Left lobe of liver (tissue), 2 donors: ENCODE measurements around the gene C11orf68. TPM values are rescaled to one million over a fixed set of nuclear protein-coding genes. Genes with fewer than 3 reads are reported as not detected.

Experiments
- ATAC-seq: fragments of 200-7000 bp; cut with Tn5 transposase; one replicate; pipeline ENCODE4 v1.9.1; 2020; ENCODE audit warnings: mild to moderate bottlenecking, moderate library complexity
- DNase-seq: peaks from one replicate; pipeline ENCODE4 v3.0.0-alpha.2; 2020; ENCODE audit warnings: low spot score
- total RNA-seq: library from RNA; stranded (reverse); gene quantifications from one replicate; pipeline ENCODE4 v1.2.1, GENCODE V29; 2021
- donor health status: DM: no; HTN: no; CAD: no; lungs with moderate emphysema.
- donor health status: DM: no; HTN: yes; CAD: no.

Gene C11orf68
- total RNA-seq, 1 donor from 2014 or later, result 13.6 TPM

DNA sequence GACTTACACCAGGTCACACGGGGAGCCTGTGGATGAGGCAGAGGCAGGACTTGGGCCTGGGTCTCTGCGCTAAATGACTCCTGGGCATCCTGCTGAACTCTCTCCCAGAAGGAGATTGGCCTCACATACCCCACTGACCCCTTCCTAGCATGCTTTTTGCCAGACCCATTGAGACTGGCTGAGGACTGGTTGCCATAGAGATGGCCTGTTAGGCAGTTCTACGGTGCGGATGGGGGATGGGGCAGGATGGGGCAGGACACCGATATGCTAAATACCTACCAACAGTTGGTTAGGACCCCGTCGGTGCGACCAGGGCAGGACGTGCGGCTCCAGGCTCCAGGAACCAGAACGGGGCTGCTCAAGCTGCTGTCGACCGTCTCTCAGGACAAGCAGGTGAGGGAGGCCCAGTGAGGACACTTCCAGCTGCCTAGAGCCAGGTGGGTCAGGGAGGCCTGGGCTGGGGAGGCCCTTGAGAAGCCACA, 26.6 kb upstream of the C11orf68 start, which contains the start of gene TSGA10IP:
Gene TSGA10IP (plus strand): TSS at position 51 of the 482 bp plus-strand sequence. CDS start 196 bp downstream, at position 247.
- ATAC-seq (no peak), DNase-seq (no peak)

- ATAC-seq (peak; percentile 57), DNase-seq (no peak)
Measured at GRCh38 chr11:65944767-65945166, 25.9 kb upstream of the C11orf68 start.

- DNase-seq (no peak), ATAC-seq (no peak)
Measured at GRCh38 chr11:65944191-65944590, 25.3 kb upstream of the C11orf68 start.

DNA sequence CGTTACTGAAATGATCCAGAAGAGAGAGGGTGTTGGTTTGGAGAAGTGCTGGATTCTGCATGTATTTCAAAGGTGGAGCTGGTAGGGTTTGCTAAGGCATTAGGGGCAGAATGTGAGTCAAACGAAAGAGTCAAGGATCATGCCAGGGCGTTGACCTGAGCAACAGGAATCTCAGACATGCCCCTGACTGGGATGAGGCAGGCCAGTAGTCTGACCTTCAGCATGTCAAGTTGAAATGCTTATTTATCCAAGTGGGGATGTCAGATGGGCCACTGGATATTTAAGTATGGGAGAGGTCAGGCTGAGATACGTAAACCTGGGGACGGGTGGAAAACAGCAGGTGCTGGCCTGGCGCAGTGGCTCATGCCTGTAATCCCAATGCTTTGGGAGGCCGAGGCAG, 23.7 kb upstream of the C11orf68 start:
- ATAC-seq (no peak), DNase-seq (no peak)

GRCh38 chr11:65941720-65942310, 23.0 kb upstream of the C11orf68 start:
- DNase-seq (no peak), ATAC-seq (no peak)

DNA sequence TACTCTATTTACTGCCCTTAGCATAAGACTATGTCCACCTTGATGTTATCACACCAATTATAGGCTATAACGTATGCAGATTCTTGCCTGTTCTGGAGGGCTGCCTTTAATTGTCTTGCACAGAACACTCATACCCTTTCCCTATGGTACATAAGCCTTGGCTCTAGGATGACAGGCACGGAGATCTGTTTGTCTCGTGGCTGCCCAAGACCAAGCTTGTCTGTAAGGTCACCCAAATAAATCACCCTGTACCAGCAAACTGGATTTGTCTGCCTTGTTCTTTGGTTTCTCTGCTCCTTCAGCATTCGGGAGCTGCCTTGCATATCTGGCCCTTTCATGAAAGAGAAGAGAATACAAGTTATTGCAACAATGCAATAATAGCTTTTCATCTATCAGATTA, 18.9 kb upstream of the C11orf68 start:
- no peak for ATAC-seq
- no peak for DNase-seq

GRCh38 chr11:65934014-65934413, 15.2 kb upstream of the C11orf68 start:
- no peak for DNase-seq
- no peak for ATAC-seq

- no peak for ATAC-seq
Measured at GRCh38 chr11:65932558-65932919, 13.7 kb upstream of the C11orf68 start.

GRCh38 chr11:65931773-65932557, 13.1 kb upstream of the C11orf68 start:
- ATAC-seq (no peak), DNase-seq (no peak)

More at GRCh38 chr11:65932558-65932919, 13.7 kb upstream of the C11orf68 start:
- no peak for DNase-seq

DNA sequence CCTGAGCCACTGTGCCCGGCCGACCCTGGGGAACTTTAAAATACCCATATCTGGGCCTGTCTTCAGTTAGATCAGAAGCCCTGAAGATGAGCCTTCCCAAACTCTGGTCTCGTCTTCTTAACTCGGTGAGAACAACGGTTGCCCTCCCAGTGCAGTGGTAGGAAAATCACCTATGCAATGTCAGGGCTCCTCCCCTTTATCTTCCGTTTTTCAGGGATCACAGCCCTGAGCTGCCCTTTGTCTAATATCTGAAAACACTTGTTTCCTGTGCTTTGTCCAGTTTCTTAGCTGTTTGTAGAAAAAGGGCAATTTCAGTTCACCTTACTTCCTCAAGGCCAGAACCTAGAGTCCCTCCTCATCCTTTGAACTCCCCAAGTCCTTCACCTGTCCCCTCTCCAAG, 9.8 kb upstream of the C11orf68 start:
- DNase-seq, result no peak
- ATAC-seq, result no peak

DNA sequence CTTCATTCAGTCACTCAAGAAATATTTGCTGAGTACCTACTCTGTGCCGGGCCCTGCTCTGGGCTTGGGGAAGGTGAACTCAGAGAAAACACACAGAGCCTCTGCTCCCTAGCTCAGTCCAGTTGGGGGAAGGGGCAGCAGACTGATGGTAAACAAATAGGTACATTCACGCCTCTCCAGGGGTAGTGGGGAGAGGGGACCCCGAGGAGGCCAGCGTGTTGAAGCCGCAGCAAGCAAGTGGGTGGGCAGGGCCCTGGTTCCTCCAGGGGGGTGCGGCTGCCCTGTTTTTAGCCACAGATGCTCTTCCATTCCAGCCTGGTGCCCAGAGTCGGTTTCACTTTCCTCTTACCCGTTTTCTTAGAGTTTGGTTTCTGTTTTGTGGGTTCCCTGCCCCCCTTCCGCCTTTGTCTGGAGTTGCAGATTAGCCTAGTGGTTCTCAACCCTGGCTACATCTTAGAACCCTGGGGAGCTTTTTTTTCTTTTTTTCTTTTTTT, 9.1 kb upstream of the C11orf68 start:
- peak; percentile 36 for ATAC-seq
- no peak for DNase-seq

DNA sequence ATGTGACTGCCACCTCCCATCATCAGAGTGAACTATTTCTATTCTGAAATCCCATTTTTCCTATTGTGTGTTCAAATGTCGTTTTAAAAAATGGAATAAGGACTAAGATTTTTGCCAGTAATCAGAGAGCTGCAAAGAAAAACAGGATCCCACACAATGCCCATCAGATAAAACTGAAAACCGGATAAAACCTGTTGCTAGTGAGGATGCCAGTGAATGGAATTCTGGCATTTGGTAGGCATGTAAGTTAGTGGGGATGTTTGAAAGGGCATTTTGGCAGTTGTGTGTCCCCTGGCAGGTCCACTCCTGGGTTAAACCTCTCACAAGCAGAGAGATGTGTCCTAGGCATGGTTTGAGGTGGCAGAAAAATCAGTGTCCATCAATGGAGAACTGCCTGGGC, 6.5 kb upstream of the C11orf68 start:
- DNase-seq (no peak), ATAC-seq (no peak)

GRCh38 chr11:65922565-65922964, 3.7 kb upstream of the C11orf68 start:
- ATAC-seq (no peak), DNase-seq (no peak)

- no peak for ATAC-seq
- no peak for DNase-seq
Measured at GRCh38 chr11:65921876-65922275, 3.0 kb upstream of the C11orf68 start.

- DNase-seq (no peak), ATAC-seq (no peak)
Measured at GRCh38 chr11:65921033-65921555, 2.2 kb upstream of the C11orf68 start.

DNA sequence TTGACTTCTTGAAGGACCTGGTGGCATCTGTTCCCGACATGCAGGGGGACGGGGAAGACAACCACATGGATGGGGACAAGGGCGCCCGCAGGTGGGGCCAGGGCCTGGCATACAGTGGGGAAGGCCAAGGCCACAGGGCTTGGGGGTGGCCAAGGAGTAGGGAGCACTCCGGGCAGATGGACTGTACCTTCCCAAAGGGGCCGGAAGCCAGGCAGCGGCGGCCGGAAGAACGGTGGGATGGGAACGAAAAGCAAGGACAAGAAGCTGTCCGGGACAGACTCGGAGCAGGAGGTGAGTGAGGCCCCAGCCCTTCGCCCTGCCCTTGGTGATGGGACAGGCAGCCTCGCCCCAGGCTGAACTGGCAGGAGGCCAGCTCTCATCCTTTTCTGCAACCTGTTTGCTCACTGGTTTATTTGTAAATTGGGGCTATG, 1.5 kb upstream of the C11orf68 start:
- DNase-seq, result no peak

GRCh38 chr11:65919573-65920371, 910 bp upstream of the C11orf68 start:
- peak; percentile 63 for DNase-seq

More for the DNA sequence above, 1.5 kb upstream of the C11orf68 start:
- ATAC-seq, result no peak

GRCh38 chr11:65919141-65919572, 295 bp upstream of the C11orf68 start, which contains the start of gene DRAP1:
Gene DRAP1, plus strand, starts transcription at chr11:65919426. Its CDS starts 76 bp downstream, at chr11:65919502.
- DNase-seq, result peak; percentile 99
- ATAC-seq, result peak; percentile 92

More at GRCh38 chr11:65919573-65920371, 910 bp upstream of the C11orf68 start:
- ATAC-seq, result peak; percentile 55

- DNase-seq, result no peak
- ATAC-seq, result no peak
Measured at GRCh38 chr11:65917434-65918210, 1.2 kb downstream of the C11orf68 start.

GRCh38 chr11:65917077-65917433, 1.8 kb downstream of the C11orf68 start:
- ATAC-seq (no peak), DNase-seq (no peak)
